Common myeloid progenitor, CD34-positive (primary cell): ENCODE data around the gene ENTPD2.

Source experiments
- CTCF ChIA-PET: fragments of 350-600 bp; sonication (Branson Sonifier 250); formaldehyde crosslinking; loops from one replicate; lab custom pipeline; 2021; ENCODE audit warnings: antibody characterized with exemption; lab: Charles Lee
- POLR2A ChIA-PET: fragments of 350-600 bp; sonication (Branson Sonifier 250); formaldehyde crosslinking; loops from one replicate; lab custom pipeline; 2021; ENCODE audit warnings: antibody characterized with exemption; lab: Charles Lee
- DNase-seq, 3 donors: peaks; one replicate each; pipeline versions ENCODE4 v3.0.0 to v3.0.0-alpha.2; 2013
- H3K27ac ChIP-seq, 2 experiments: 1 replicate in 1 of 2; 2 replicates in 1 of 2; pipeline ENCODE4 v1.7.0; 2013; ENCODE audit warnings: inconsistent platforms in 2 of 2, low read length in 2 of 2, mild to moderate bottlenecking in 2 of 2, low read depth in 1 of 2, moderate library complexity in 1 of 2; ENCODE audit not compliant: severe bottlenecking in 2 of 2, insufficient read depth in 1 of 2, poor library complexity in 1 of 2
- H3K27me3 ChIP-seq, 5 experiments: replicated peaks in 2 of 5; 1 replicate in 3 of 5; 2 replicates in 2 of 5; pipeline versions ENCODE4 v1.6.1 to v1.7.0; 2013; ENCODE audit warnings: low read length in 4 of 5, mild to moderate bottlenecking in 2 of 5, moderate library complexity in 2 of 5, inconsistent platforms in 1 of 5; ENCODE audit not compliant: insufficient read depth in 5 of 5, control insufficient read depth in 4 of 5
- H3K36me3 ChIP-seq, 4 experiments: 1 replicate in 2 of 4; 2 replicates in 2 of 4; pipeline versions ENCODE4 v1.6.1 to v1.7.0; 2013; ENCODE audit warnings: low read length in 3 of 4, control low read depth in 1 of 4, mild to moderate bottlenecking in 1 of 4; ENCODE audit not compliant: control insufficient read depth in 4 of 4, insufficient read depth in 4 of 4
- H3K4me1 ChIP-seq, 4 experiments: 1 replicate in 3 of 4; 2 replicates in 1 of 4; pipeline versions ENCODE4 v1.6.1 to v1.7.1; 2013; ENCODE audit warnings: low read length in 3 of 4, mild to moderate bottlenecking in 3 of 4, control low read depth in 1 of 4, inconsistent platforms in 1 of 4, moderate library complexity in 1 of 4; ENCODE audit not compliant: control insufficient read depth in 4 of 4, insufficient read depth in 4 of 4; ENCODE audit errors: control extremely low read depth in 1 of 4
- H3K4me3 ChIP-seq, 7 experiments: 1 replicate in 4 of 7; 2 replicates in 3 of 7; pipeline versions ENCODE4 v1.5.1 to v1.7.0; 2013; ENCODE audit warnings: mild to moderate bottlenecking in 7 of 7, low read length in 6 of 7, moderate library complexity in 6 of 7, inconsistent platforms in 2 of 7, low read depth in 2 of 7, control low read depth in 1 of 7; ENCODE audit not compliant: insufficient read depth in 4 of 7, control insufficient read depth in 1 of 7; ENCODE audit errors: extremely low read depth in 1 of 7
- H3K9me3 ChIP-seq, 5 experiments: 1 replicate in 4 of 5; 2 replicates in 1 of 5; pipeline versions ENCODE4 v1.6.1 to v1.7.1; 2013; ENCODE audit warnings: low read length in 4 of 5, mild to moderate bottlenecking in 2 of 5, inconsistent platforms in 1 of 5, low read depth in 1 of 5, moderate library complexity in 1 of 5; ENCODE audit not compliant: control insufficient read depth in 4 of 5, insufficient read depth in 2 of 5; ENCODE audit errors: control extremely low read depth in 1 of 5
- WGBS: methylation state at CpG from one replicate; pipeline ENCODE4 v1.1.5; 2013; ENCODE audit not compliant: insufficient coverage; 5-methylcytosine and 5-hydroxymethylcytosine counted together

Gene ENTPD2

DNA sequence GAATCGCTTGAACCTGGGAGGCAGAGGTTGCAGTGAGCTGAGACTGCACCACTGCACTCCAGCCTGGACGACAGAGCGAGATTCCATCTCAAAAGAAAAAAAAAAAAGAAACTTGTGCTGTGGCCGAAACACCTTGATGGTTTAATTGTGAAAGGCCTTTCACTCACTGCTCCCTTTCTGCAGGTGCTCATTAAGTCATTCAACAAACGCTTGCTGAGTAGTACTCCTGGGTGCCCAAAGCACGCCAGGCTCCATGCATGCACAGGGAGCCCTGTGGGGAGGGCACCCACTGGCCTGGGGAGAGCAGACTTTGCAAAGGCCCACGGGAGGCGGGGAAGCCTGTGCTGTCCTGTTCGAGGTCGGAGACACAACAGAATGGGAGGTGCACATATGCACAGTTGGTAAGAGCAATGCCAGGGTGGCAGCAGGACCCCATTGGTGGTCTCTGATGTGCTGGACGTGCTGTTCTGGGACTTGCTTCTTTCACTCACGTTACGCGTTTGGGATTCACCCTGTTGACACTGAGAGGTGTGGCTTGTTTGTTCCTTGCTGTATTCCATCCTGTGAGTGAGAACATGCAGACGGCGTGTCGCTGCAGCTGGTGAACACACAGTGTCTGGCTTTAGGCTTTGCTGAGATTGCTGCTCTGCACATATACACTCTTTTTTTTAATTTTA lies 3.0 kb upstream of the ENTPD2 start:
- WGBS: 94% methylated on average over 15 of the region's 17 CpGs
- ChIA-PET POLR2A (interaction anchor here (0.6 kb wide), 1 partner anchor 240 kb away, joined by 3 read pairs; no protein-coding TSS in a partner anchor), CTCF (interaction anchor here (1.5 to 7.8 kb wide), 2 partner anchors 10 to 11 kb away, joined by 9 to 76 read pairs; partner anchors contain the start of gene SAPCD2)
- peaks cover 0 to 35% (median 21%) of the 10 kb centered on the region in 4 experiments for H3K4me1 ChIP-seq
- peaks cover 0 to 44% (median 17%) of the 10 kb centered on the region in 5 experiments for H3K27me3 ChIP-seq
- no peak overlapping the region for H3K27ac ChIP-seq
- no peak overlapping the region for H3K4me3 ChIP-seq
- H3K36me3 ChIP-seq: no peaks in the 10 kb centered on the region
- DNase-seq: no peak
- no peaks in the 10 kb centered on the region for H3K9me3 ChIP-seq

DNA sequence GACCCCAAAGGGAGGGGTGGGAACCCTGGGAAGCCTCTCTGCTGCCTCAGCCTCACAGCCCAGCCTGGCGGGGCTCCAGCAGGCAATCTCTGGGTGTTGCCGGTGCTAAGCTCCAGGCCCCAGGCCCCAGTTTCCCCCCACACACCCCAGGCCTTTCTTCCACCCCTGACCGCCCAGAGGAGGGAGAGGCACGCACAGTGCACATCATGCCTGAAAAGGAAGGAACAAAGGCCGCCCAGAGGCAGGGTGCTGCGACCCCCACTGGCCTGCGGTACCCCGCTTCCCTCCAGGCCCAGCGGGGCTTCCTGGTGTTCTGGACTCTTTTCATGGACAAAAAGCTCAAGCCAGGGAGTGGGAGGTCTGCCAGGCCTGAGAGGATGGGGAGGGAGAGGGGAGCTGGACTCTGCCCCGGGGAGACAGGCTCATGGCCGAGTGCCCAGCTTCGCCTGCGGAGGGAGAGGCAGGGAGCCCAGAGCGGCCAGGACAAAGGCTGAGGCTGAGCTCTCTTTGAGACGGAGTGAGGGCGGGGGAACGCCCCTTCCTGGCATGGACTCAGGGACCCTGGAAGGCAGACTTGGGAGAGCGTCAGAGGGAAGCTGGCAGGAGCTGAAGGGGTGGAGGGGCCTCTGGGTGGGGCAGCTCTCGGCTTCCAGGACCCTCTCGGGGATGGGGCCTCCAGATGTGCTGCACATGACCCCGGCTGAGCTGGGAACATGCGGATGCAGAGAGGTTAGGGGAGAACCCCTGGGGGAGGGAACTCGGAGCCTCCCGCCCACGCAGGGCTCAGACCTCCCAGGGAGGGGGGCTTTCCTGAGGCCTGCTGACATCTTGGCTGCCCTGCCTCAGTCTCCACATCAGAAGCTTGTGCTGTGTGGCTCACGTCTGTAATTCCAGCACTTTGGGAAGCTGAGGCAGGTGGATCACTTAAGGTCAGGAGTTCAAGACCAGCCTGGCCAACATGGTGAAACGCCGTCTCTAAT lies 1.8 kb upstream of the ENTPD2 start:
- Histone ChIP-seq H3K36me3 (no peaks in the 10 kb centered on the region), H3K4me3 (no peak overlapping the region), H3K27me3 (peaks cover 0 to 55% (median 18%) of the 10 kb centered on the region in 5 experiments), H3K4me1 (peaks cover 0 to 33% (median 21%) of the 10 kb centered on the region in 4 experiments), H3K9me3 (no peaks in the 10 kb centered on the region), H3K27ac (no peak overlapping the region)
- 80% methylated on average over 22 of the region's 28 CpGs for WGBS
- ChIA-PET POLR2A (no interaction called here), CTCF (interaction anchor here (0.7 to 7.8 kb wide), 4 partner anchors 9 to 26 kb away, joined by 4 to 76 read pairs (median 7); partner anchors contain the start of gene SAPCD2)
- no peak for DNase-seq

DNA sequence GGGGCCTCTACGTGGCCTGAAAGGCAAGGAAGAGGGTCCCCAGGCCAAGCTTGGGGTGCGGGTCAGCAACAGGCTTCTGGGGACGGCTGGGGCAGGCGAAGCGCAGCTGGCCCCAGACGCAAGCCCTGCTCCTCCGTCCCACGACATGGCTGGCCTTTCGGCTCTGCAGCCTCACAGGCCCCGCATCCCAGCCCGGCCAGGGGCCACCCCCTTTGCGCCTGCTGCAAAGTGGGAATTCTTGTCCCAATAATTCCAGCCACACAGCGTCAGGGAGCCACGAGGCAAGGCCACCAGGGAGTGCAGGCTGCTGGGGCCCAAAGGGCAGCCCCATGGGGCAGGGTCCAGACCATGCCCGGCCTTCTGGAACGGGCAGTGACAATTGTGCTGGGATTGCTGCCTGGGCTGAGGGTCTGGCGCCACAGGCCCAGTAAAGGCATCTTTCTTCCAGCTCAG lies 1.1 kb upstream of the ENTPD2 start:
- ChIA-PET POLR2A (no interaction called here), CTCF (interaction anchor here (1.5 to 7.8 kb wide), 2 partner anchors 8 to 13 kb away, joined by 9 to 76 read pairs; partner anchors contain the start of gene SAPCD2)
- no peak overlapping the region for H3K27ac ChIP-seq
- whole genome bisulfite sequencing: 98% methylated on average over 17 of the region's 17 CpGs
- H3K4me3 ChIP-seq: no peak overlapping the region
- no peaks in the 10 kb centered on the region for H3K36me3 ChIP-seq
- DNase-seq: no peak
- H3K4me1 ChIP-seq: peaks cover 0 to 28% (median 21%) of the 10 kb centered on the region in 4 experiments
- H3K9me3 ChIP-seq: no peaks in the 10 kb centered on the region
- peaks cover 0 to 62% (median 21%) of the 10 kb centered on the region in 5 experiments for H3K27me3 ChIP-seq

DNA sequence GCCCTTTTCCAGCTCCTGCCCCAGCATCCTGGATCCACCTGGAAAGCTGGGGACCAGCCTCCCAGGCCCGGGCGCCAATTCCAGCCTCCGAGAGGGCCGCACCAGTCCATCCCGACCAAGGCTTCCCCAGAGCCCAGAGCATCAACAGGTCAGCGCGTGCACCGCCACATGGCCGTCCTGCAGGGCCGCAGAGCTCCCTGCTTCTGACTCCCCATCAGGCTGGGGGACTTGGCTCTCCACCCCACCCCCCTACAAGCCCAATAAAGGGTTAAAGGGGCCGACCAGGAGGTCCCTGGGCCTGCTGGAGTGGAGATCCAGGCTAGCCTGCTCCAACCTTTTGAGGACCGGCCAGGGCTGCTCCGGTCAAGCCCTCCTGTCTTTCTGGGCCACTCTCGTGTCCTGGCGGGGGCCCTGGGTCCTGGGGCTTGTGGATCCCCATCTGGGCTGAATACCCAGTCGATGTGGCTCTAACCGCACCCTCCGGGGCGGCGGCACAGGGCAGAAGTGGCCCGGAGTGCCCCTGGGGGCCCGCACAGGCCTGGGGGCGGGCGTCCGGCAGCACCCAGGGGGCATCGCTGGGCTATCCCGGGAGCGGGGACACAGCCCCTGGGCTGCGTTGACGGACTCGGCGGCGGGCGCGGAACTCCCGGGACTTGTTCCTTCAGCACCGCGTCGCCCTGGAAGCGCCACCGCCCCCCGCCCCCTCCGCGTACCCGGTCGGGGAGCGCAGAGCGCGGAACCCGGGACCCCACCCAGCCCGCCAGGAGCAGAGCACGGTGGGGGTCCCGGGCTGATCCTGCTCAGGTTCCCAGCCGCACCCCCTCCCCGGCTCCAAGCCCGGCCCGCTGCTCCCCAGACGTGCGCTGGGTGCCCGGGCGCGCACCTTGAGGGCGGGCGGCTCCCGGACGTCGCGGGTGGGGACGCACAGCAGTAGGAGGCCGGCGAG lies 590 bp downstream of the ENTPD2 start:
- Histone ChIP-seq H3K4me3 (peak overlapping the region in 5 of 7 experiments; percentile 20 to 52 (median 25)), H3K27me3 (peaks cover 0 to 77% (median 24%) of the 10 kb centered on the region in 5 experiments)

DNA sequence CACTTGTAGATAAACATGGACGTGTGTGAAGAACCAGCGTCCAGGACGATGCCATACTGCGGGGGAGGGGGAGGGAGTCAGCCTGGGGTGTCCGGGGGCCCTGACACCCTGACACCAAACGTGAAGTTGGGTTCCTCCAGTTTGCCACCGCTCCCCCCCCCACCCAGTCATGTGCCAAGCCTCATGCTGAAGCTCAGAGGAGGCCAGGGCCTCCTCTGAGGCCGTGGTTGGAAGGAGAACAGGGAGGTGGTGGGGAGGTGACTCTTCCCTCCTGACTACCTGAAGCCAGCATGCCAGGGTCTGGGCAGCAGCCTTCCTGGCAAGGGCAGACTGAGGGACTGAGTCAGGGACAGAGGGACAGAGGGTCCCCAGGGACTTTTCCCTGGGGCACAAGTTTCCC lies 1.6 kb downstream of the ENTPD2 start:
- POLR2A ChIA-PET: no interaction called here
- Histone ChIP-seq H3K4me3 (no peak overlapping the region), H3K4me1 (peaks cover 0 to 16% (median 15%) of the 10 kb centered on the region in 4 experiments), H3K36me3 (no peaks in the 10 kb centered on the region), H3K27ac (no peak overlapping the region), H3K9me3 (no peaks in the 10 kb centered on the region), H3K27me3 (peaks cover 0 to 84% (median 26%) of the 10 kb centered on the region in 5 experiments)
- DNase-seq: no peak
- 90% methylated on average over 5 of the region's 8 CpGs for WGBS
- CTCF ChIA-PET: interaction anchor here (0.5 to 1.9 kb wide), 5 partner anchors 9 to 174 kb away, joined by 3 to 11 read pairs (median 4); no protein-coding TSS in a partner anchor

More for the DNA sequence above, 590 bp downstream of the ENTPD2 start:
- H3K36me3 ChIP-seq: no peaks in the 10 kb centered on the region
- no peak overlapping the region for H3K27ac ChIP-seq
- WGBS: 4% methylated on average over 49 of the region's 71 CpGs
- POLR2A ChIA-PET: no interaction called here
- H3K4me1 ChIP-seq: peaks cover 0 to 21% (median 16%) of the 10 kb centered on the region in 4 experiments
- DNase-seq: peak in 1 of 3 donors; percentile 22
- CTCF ChIA-PET: interaction anchor here (0.5 to 1.9 kb wide), 4 partner anchors 8 to 173 kb away, joined by 3 to 11 read pairs (median 6); no protein-coding TSS in a partner anchor
- H3K9me3 ChIP-seq: no peaks in the 10 kb centered on the region

DNA sequence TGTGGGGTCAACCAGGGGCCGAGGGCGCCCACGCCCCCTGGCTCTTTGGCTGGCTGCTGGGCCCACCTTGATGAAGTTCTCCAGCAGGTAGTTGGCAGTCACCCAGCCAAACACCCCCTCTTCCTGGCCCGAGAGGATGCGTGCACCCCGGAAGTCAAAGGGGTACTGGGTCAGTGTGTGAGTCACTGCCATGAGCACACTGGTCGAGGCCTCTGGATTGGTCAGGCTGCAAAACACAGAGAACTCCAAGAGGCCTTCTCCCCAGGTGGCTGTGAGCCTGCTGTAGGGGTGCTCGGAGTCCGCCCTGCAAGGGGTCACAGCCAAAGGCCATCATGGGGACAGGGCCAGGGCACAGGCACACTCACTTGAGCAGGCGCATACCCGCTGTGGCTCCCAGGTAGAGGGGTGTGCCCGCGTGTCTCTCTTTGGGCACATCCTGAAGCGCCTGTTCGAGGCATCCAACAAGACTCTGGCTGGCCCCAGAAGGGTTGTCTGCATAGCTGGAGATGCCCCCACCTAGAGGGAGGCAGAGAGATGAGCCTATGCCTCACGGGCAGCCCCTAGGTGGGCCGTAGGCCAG lies 2.6 kb downstream of the ENTPD2 start:
- Histone ChIP-seq H3K27me3 (peaks cover 0 to 85% (median 26%) of the 10 kb centered on the region in 5 experiments), H3K4me3 (no peak overlapping the region), H3K27ac (no peak overlapping the region), H3K4me1 (peaks cover 0 to 24% (median 21%) of the 10 kb centered on the region in 4 experiments), H3K9me3 (no peaks in the 10 kb centered on the region), H3K36me3 (no peaks in the 10 kb centered on the region)
- DNase-seq: no peak
- ChIA-PET POLR2A (no interaction called here), CTCF (interaction anchor here (1.9 to 3.5 kb wide), 2 partner anchors 16 to 18 kb away, joined by 11 to 41 read pairs; partner anchors contain the start of gene SAPCD2)
- 91% methylated on average over 17 of the region's 17 CpGs for WGBS
